HepG2 (cell line): ENCODE results near the gene XIST. TPM values are rescaled to one million over a fixed set of nuclear protein-coding genes. Genes with fewer than 3 reads are reported as not detected.

Experiments
- ATAC-seq: fragments of 200-7000 bp; cut with Tn5 transposase; 3 replicates; pipeline ENCODE4 v1.9.1; 2020; ENCODE audit warnings: mild to moderate bottlenecking, moderate library complexity
- BruUV-seq: library from RNA; stranded (reverse); fragments of 400-500 nt; replicated peaks from 2 replicates; lab custom pipeline; 2021; lab: Mats Ljungman, UMichigan
- CTCF ChIA-PET: fragments of 300-600 bp; formaldehyde crosslinking; extraction: SDS; loops from one replicate; lab custom pipeline; 2021; ENCODE audit warnings: low total read pairs, inconsistent platforms, low intra/inter-chr PET ratio; lab: Yijun Ruan, JAX
- POLR2A ChIA-PET: fragments of 350-600 bp; sonication (Branson Sonifier 250); formaldehyde crosslinking; loops from one replicate; lab custom pipeline; 2020; ENCODE audit warnings: antibody characterized with exemption, inconsistent platforms; lab: Yijun Ruan, JAX
- DNase-seq: peaks from one replicate; pipeline ENCODE4 v3.0.0-alpha.2; 2015; ENCODE audit warnings: low spot score
- FAIRE-seq: peaks from 3 replicates; lab custom pipeline; 2011; peaks lifted over from hg19 to GRCh38; lab: Jason Lieb, UNC
- H2AFZ ChIP-seq: one replicate; pipeline ENCODE4 v1.6.1; 2011; ENCODE audit warnings: low read length, inconsistent platforms
- H3K27ac ChIP-seq: fragments of 300-600 bp; 3 replicates; pipeline ENCODE4 v1.8.0; 2011; ENCODE audit warnings: mixed run types, mild to moderate bottlenecking, mixed read lengths, low read length, inconsistent platforms; ENCODE audit not compliant: insufficient read depth; ENCODE audit errors: extremely low read length
- H3K27me3 ChIP-seq, 2 experiments: fragments of 200-600 bp in 1 of 2; 2 replicates in 1 of 2; 3 replicates in 1 of 2; pipeline versions ENCODE4 v1.6.0 to v1.8.0; 2011; ENCODE audit warnings: low read length in 2 of 2, mild to moderate bottlenecking in 2 of 2, moderate library complexity in 2 of 2, inconsistent platforms in 1 of 2; ENCODE audit not compliant: insufficient read depth in 2 of 2, control insufficient read depth in 1 of 2
- H3K36me3 ChIP-seq, 2 experiments: fragments of 200-600 bp in 1 of 2; replicated peaks in 1 of 2; 2 replicates in 1 of 2; 3 replicates in 1 of 2; pipeline versions ENCODE4 v1.5.1 to v1.8.0; 2011; ENCODE audit warnings: low read length in 2 of 2, inconsistent platforms in 1 of 2; ENCODE audit not compliant: insufficient read depth in 2 of 2, control insufficient read depth in 1 of 2
- H3K4me1 ChIP-seq: 2 replicates; pipeline ENCODE4 v1.5.1; 2012; ENCODE audit warnings: low read length, inconsistent platforms; ENCODE audit not compliant: insufficient read depth
- H3K4me2 ChIP-seq: 2 replicates; pipeline ENCODE4 v1.6.0; 2011; ENCODE audit warnings: low read depth, low read length, inconsistent platforms
- H3K4me3 ChIP-seq, 3 experiments: fragments of 200-600 bp in 1 of 3; sonication (generic), shearing (Covaris generic) in 1 of 3; replicated peaks in 1 of 3; 2 replicates each; pipeline ENCODE4 v1.5.1; 2011 to 2016; ENCODE audit warnings: low read length in 3 of 3, inconsistent platforms in 2 of 3, low read depth in 2 of 3, mild to moderate bottlenecking in 2 of 3, control low read depth in 1 of 3, mixed read lengths in 1 of 3; ENCODE audit not compliant: insufficient read depth in 1 of 3
- H3K79me2 ChIP-seq: one replicate; pipeline ENCODE4 v1.6.1; 2011; ENCODE audit warnings: low read length, inconsistent platforms; ENCODE audit not compliant: insufficient read depth
- H3K9ac ChIP-seq: 2 replicates; pipeline ENCODE4 v1.6.0; 2011; ENCODE audit warnings: mild to moderate bottlenecking, low read depth, low read length, inconsistent platforms; ENCODE audit not compliant: insufficient read depth
- H3K9me3 ChIP-seq: 2 replicates; pipeline ENCODE4 v1.5.1; 2012; ENCODE audit warnings: mild to moderate bottlenecking, low read length
- H4K20me1 ChIP-seq: 2 replicates; pipeline ENCODE4 v1.6.0; 2011; ENCODE audit warnings: inconsistent platforms, mild to moderate bottlenecking, low read length, moderate library complexity; ENCODE audit not compliant: insufficient read depth
- ISX ChIP-seq: sonication (generic); formaldehyde crosslinking; conservative IDR thresholded peaks from 2 replicates; pipeline ENCODE4 v1.5.0; 2020; ENCODE audit warnings: missing genetic modification reagents
- NFRKB ChIP-seq: fragments of 450-650 bp; IDR thresholded peaks from 2 replicates; pipeline ENCODE4 v1.6.1; 2017
- SRSF4 ChIP-seq: fragments of 200-400 bp; formaldehyde crosslinking; IDR thresholded peaks from one replicate; pipeline ENCODE4 v1.6.1; 2018; ENCODE audit warnings: mild to moderate bottlenecking, low read depth, low read length, moderate library complexity; ENCODE audit not compliant: poor library complexity, severe bottlenecking
- YEATS4 ChIP-seq: sonication (generic); formaldehyde crosslinking; IDR thresholded peaks from 2 replicates; pipeline ENCODE4 v1.4.0; 2020; ENCODE audit warnings: missing genetic modification reagents, borderline replicate concordance
- ZNF101 ChIP-seq: sonication (generic); formaldehyde crosslinking; IDR thresholded peaks from 2 replicates; pipeline ENCODE4 v1.4.0; 2020; ENCODE audit warnings: mild to moderate bottlenecking, low read depth, missing genetic modification reagents, borderline replicate concordance
- ZNF777 ChIP-seq: sonication (generic); formaldehyde crosslinking; IDR thresholded peaks from 2 replicates; pipeline ENCODE4 v1.4.0; 2020; ENCODE audit warnings: missing genetic modification reagents
- ZSCAN29 ChIP-seq: sonication (generic); formaldehyde crosslinking; conservative IDR thresholded peaks from 2 replicates; pipeline ENCODE4 v1.4.0; 2020; ENCODE audit warnings: mild to moderate bottlenecking, missing genetic modification reagents
- WGBS: methylation state at CpG from one replicate; pipeline ENCODE4 v1.1.6; 2017; ENCODE audit warnings: low lambda C conversion rate; 5-methylcytosine and 5-hydroxymethylcytosine counted together
- in situ Hi-C: cut with HindIII; loops from 2 replicates; pipeline ENCODE4 v1.10.0; 2017; ENCODE audit warnings: low pct_unique_long_range_greater_than_20kb; ENCODE audit not compliant: extremely low pct_ligation_motif_present
- intact Hi-C: fragments of 100-400 bp; cut with micrococcal nuclease; formaldehyde crosslinking; loops from one replicate; pipeline ENCODE4 v1.10.0; 2022; ENCODE audit not compliant: unreplicated experiment
- polyA plus RNA-seq, 8 experiments: library from polyadenylated mRNA; depleted of rRNA in 3 of 8; stranded (reverse) in 7 of 8; unstranded in 1 of 8; fragments of >200 nt; fragmentation: Illumina TruSeq in 4 of 8; extraction: Trizol in 4 of 8; gene quantifications; 2 replicates each; pipeline versions ENCODE4 v1.2.1 to v1.2.3, GENCODE V29; 2011 to 2016; ENCODE audit warnings: low read depth in 4 of 8, missing spikeins in 1 of 8, mixed read lengths in 1 of 8; ENCODE audit not compliant: insufficient read depth in 1 of 8
- total RNA-seq, 5 experiments: library from RNA; depleted of rRNA; stranded (reverse); fragments of >200 nt; fragmentation: Illumina TruSeq; extraction: Trizol; gene quantifications; 2 replicates each; pipeline ENCODE4 v1.2.3, GENCODE V29; 2016; ENCODE audit warnings: low read depth in 1 of 5
- TF ChIP-seq, protein P1 (sequence below): sonication (generic); formaldehyde crosslinking; conservative IDR thresholded peaks from 2 replicates; pipeline ENCODE4 v1.8.0; 2022; ENCODE audit warnings: mild to moderate bottlenecking, moderate library complexity, missing genetic modification reagents
- TF ChIP-seq, protein P2 (sequence below): sonication (generic); formaldehyde crosslinking; IDR thresholded peaks from 2 replicates; pipeline ENCODE4 v1.4.0; 2020; ENCODE audit warnings: mild to moderate bottlenecking, missing genetic modification reagents

Gene XIST
- total and polyA plus RNA-seq, 2 of the 13 experiments (the other 11 are each of a cell fraction or from before 2014, with no cell fraction given), result 0.02 to 0.26 TPM

DNA sequence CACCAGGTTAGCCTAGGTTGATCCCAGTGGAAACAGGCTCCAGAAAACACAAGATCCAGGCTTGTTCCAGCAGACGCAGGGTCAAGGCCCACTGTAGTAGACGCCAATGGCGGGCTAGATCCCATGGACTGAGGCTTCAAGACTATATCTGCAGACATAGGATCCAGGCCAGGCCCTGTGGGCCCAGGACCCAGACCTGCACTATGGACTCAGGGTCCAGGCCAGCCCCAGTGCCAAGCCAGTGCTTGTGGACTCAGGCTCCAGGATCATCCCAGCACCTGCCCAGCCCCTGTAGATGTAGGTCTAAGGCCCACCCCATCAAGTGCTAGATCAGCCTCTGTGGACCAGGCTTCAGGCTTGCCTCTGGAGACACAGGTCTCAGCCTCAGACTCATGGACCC, 11.3 kb upstream of the XIST start:
- Histone ChIP-seq H4K20me1 (no peaks in the 10 kb centered on the region), H3K79me2 (no peaks in the 10 kb centered on the region), H3K27ac (no peak overlapping the region), H3K4me3 (no peak overlapping the region), H2AFZ (no peak overlapping the region), H3K4me2 (no peak overlapping the region), H3K9me3 (no peaks in the 10 kb centered on the region), H3K27me3 (no peaks in the 10 kb centered on the region), H3K9ac (no peak overlapping the region), H3K36me3 (no peaks in the 10 kb centered on the region), H3K4me1 (no peaks in the 10 kb centered on the region)
- ATAC-seq (no peak), FAIRE-seq (no peak), DNase-seq (no peak)
- in situ Hi-C loops, result no loop called here
- ChIA-PET POLR2A (no interaction called here), CTCF (no interaction called here)
- no peak for TF ChIP-seq ISX
- TF ChIP-seq, protein P1, sequence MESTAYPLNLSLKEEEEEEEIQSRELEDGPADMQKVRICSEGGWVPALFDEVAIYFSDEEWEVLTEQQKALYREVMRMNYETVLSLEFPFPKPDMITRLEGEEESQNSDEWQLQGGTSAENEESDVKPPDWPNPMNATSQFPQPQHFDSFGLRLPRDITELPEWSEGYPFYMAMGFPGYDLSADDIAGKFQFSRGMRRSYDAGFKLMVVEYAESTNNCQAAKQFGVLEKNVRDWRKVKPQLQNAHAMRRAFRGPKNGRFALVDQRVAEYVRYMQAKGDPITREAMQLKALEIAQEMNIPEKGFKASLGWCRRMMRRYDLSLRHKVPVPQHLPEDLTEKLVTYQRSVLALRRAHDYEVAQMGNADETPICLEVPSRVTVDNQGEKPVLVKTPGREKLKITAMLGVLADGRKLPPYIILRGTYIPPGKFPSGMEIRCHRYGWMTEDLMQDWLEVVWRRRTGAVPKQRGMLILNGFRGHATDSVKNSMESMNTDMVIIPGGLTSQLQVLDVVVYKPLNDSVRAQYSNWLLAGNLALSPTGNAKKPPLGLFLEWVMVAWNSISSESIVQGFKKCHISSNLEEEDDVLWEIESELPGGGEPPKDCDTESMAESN, result no peak
- no peak for TF ChIP-seq YEATS4
- TF ChIP-seq ZNF777 (CRISPR knock-in tag), result no peak
- no peak for TF ChIP-seq NFRKB
- TF ChIP-seq SRSF4, result no peak
- no peak for TF ChIP-seq ZSCAN29
- TF ChIP-seq, protein P2, sequence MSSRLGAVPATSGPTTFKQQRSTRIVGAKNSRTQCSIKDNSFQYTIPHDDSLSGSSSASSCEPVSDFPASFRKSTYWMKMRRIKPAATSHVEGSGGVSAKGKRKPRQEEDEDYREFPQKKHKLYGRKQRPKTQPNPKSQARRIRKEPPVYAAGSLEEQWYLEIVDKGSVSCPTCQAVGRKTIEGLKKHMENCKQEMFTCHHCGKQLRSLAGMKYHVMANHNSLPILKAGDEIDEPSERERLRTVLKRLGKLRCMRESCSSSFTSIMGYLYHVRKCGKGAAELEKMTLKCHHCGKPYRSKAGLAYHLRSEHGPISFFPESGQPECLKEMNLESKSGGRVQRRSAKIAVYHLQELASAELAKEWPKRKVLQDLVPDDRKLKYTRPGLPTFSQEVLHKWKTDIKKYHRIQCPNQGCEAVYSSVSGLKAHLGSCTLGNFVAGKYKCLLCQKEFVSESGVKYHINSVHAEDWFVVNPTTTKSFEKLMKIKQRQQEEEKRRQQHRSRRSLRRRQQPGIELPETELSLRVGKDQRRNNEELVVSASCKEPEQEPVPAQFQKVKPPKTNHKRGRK (CRISPR knock-in tag), result no peak
- TF ChIP-seq ZNF101, result no peak
- WGBS, result no CpG with 5 or more reads among the region's 3 CpGs
- BruUV-seq, result no TSS peak
- intact Hi-C loops, result no loop called here
